Neuronal stem cell (in vitro differentiated cells): Measurements from ENCODE around the gene CHD2.

ENCODE experiments used
- DNase-seq: peaks from one replicate; pipeline ENCODE4 v3.0.0-alpha.2; 2013; ENCODE audit warnings: low spot score
- H2AFZ ChIP-seq: one replicate; pipeline ENCODE4 v1.6.1; 2013; ENCODE audit warnings: mild to moderate bottlenecking, low read length, inconsistent platforms
- H2AK5ac ChIP-seq: 2 replicates; pipeline ENCODE4 v1.6.1; 2013; ENCODE audit warnings: low read depth, mild to moderate bottlenecking, inconsistent platforms, low read length, moderate library complexity, mixed read lengths
- H2BK120ac ChIP-seq: 2 replicates; pipeline ENCODE4 v1.6.1; 2013; ENCODE audit warnings: low read depth, mild to moderate bottlenecking, inconsistent platforms, low read length, moderate library complexity, mixed read lengths
- H2BK12ac ChIP-seq: one replicate; pipeline ENCODE4 v1.6.1; 2013; ENCODE audit warnings: low read length, inconsistent platforms
- H2BK15ac ChIP-seq: 2 replicates; pipeline ENCODE4 v1.6.1; 2013; ENCODE audit warnings: mild to moderate bottlenecking, low read length, inconsistent platforms, mixed read lengths
- H2BK5ac ChIP-seq: one replicate; pipeline ENCODE4 v1.6.1; 2013; ENCODE audit warnings: inconsistent platforms, mild to moderate bottlenecking, low read length, moderate library complexity
- H3K14ac ChIP-seq: one replicate; pipeline ENCODE4 v1.6.1; 2013; ENCODE audit warnings: low read length, inconsistent platforms
- H3K18ac ChIP-seq: 2 replicates; pipeline ENCODE4 v1.6.1; 2013; ENCODE audit warnings: low read length, inconsistent platforms
- H3K23ac ChIP-seq: 2 replicates; pipeline ENCODE4 v1.6.1; 2013; ENCODE audit warnings: low read depth, mild to moderate bottlenecking, mixed read lengths, low read length, inconsistent platforms; ENCODE audit not compliant: poor library complexity
- H3K27ac ChIP-seq: replicated peaks from 3 replicates; pipeline ENCODE4 v1.5.1; 2013; ENCODE audit warnings: low read length, inconsistent platforms
- H3K27me3 ChIP-seq, 3 experiments: 2 replicates each; pipeline ENCODE4 v1.6.1; 2013; ENCODE audit warnings: low read length in 3 of 3, mild to moderate bottlenecking in 2 of 3, inconsistent platforms in 1 of 3, low read depth in 1 of 3, mixed read lengths in 1 of 3, moderate library complexity in 1 of 3; ENCODE audit not compliant: control insufficient read depth in 3 of 3, insufficient read depth in 3 of 3
- H3K36me3 ChIP-seq, 2 donors: replicated peaks in 1 of 2; 2 replicates each; pipeline ENCODE4 v1.6.1; 2013; ENCODE audit warnings: low read length in 2 of 2; ENCODE audit not compliant: control insufficient read depth in 2 of 2, insufficient read depth in 2 of 2
- H3K4ac ChIP-seq: 2 replicates; pipeline ENCODE4 v1.6.1; 2013; ENCODE audit warnings: inconsistent platforms, mild to moderate bottlenecking, low read length, moderate library complexity
- H3K4me1 ChIP-seq, 2 donors: 1 replicate in 1 of 2; 2 replicates in 1 of 2; pipeline ENCODE4 v1.6.1; 2013; ENCODE audit warnings: low read length in 2 of 2, low read depth in 1 of 2; ENCODE audit not compliant: control insufficient read depth in 2 of 2, insufficient read depth in 1 of 2
- H3K4me2 ChIP-seq: one replicate; pipeline ENCODE4 v1.6.1; 2013; ENCODE audit warnings: mild to moderate bottlenecking, low read length, inconsistent platforms; ENCODE audit not compliant: insufficient read depth, poor library complexity, severe bottlenecking
- H3K4me3 ChIP-seq, 2 donors: 2 replicates each; pipeline ENCODE4 v1.5.1; 2013; ENCODE audit warnings: low read length in 2 of 2, mild to moderate bottlenecking in 2 of 2, inconsistent platforms in 1 of 2, moderate library complexity in 1 of 2
- H3K79me1 ChIP-seq: one replicate; pipeline ENCODE4 v1.6.1; 2013; ENCODE audit warnings: low read depth, mild to moderate bottlenecking, inconsistent platforms, low read length, moderate library complexity
- H3K9ac ChIP-seq: one replicate; pipeline ENCODE4 v1.6.1; 2013; ENCODE audit warnings: mild to moderate bottlenecking, low read depth, low read length, inconsistent platforms; ENCODE audit not compliant: poor library complexity
- H3K9me3 ChIP-seq, 2 donors: replicated peaks in 1 of 2; 2 replicates each; pipeline versions ENCODE3 to v1.6.1; 2013; ENCODE audit warnings: low read length in 2 of 2, mild to moderate bottlenecking in 2 of 2, inconsistent platforms in 1 of 2, low read depth in 1 of 2, mixed read lengths in 1 of 2, moderate library complexity in 1 of 2; ENCODE audit not compliant: control insufficient read depth in 2 of 2, insufficient read depth in 1 of 2
- H4K8ac ChIP-seq: one replicate; pipeline ENCODE4 v1.6.1; 2013; ENCODE audit warnings: low read depth, mild to moderate bottlenecking, inconsistent platforms, low read length, moderate library complexity
- H4K91ac ChIP-seq: one replicate; pipeline ENCODE4 v1.6.1; 2013; ENCODE audit warnings: low read length, low read depth, mild to moderate bottlenecking, inconsistent platforms; ENCODE audit not compliant: poor library complexity
- WGBS, 2 donors: extraction: QIAGEN DNeasy Blood & Tissue Kit; methylation state at CpG; one replicate each; pipeline ENCODE4 v1.1.7; 2013; ENCODE audit warnings: missing lambda C conversion rate in 2 of 2, mixed read lengths in 1 of 2; ENCODE audit not compliant: insufficient read length in 2 of 2, insufficient replicate concordance in 1 of 2; ENCODE audit errors: extremely low coverage in 2 of 2; 5-methylcytosine and 5-hydroxymethylcytosine counted together

CHD2 gene

DNA sequence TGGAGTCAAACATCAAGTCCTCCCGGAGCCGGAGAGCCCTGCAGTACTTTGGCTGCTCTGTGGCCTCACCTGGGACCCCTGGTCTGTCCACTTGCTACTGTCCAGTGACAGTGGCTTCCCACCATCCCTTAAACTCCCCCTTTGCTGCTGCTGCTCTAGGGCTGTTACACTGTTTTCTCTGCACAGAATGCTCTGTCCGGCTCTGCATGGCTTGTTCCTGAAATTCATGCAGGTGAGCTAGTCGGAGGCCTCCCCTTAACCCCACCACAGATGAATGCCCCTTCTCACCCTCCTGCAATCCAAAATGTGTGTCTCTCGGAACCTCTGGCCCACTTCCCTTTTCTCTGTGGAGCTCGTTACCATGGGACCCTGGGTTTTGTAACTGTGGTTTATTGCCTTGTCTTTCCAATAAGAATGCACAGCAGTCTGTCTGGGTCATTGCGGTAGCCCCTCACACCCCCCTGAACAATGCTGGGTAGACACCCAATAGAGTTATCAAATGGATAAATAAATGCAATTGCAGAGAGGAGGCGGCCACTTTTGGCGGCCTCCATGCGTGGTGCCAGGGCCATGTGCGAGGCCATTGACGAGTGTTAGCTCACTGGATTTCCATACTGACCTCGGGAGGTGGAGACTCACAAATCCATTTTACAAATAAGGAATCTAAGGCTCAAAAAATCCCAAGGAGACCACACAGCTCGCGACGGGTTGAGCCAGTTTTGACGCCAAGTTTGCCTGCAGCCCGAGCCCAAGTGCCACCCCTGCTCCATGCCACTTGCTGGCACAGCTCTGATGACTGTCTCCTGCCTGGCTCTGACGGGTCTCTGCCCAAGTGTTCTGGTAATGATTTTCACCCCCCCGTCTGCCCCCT is 140.4 kb downstream of the CHD2 start:
- Histone ChIP-seq H3K23ac (no peak overlapping the region), H3K18ac (peak overlapping the region; percentile 25), H3K4me3 (no peak overlapping the region), H3K79me1 (peaks cover 18% of the 10 kb centered on the region), H3K27ac (no peak overlapping the region), H4K91ac (no peak overlapping the region), H3K27me3 (no peaks in the 10 kb centered on the region), H3K4me1 (peaks cover 7 to 22% of the 10 kb centered on the region in 2 donors), H3K14ac (no peak overlapping the region), H2BK120ac (no peak overlapping the region), H3K9ac (no peak overlapping the region), H3K4me2 (no peak overlapping the region), H3K9me3 (peaks cover 0 to 6% of the 10 kb centered on the region in 2 donors), H2BK15ac (no peak overlapping the region), H2BK5ac (no peak overlapping the region), H3K4ac (no peak overlapping the region), H3K36me3 (peaks cover 26 to 42% of the 10 kb centered on the region in 2 donors), H2AFZ (no peak overlapping the region), H4K8ac (no peak overlapping the region), H2BK12ac (no peak overlapping the region), H2AK5ac (no peak overlapping the region)
- DNase-seq = no peak
- no CpG with 5 or more reads among the region's 20 CpGs for WGBS, 2 donors

GRCh38 chr15:93041159-93041547 is 141.0 kb downstream of the CHD2 start:
- no peak overlapping the region for H4K8ac ChIP-seq
- H3K27ac ChIP-seq = peak overlapping the region; percentile 8
- H3K9me3 ChIP-seq = peaks cover 1 to 6% of the 10 kb centered on the region in 2 donors
- no peak overlapping the region for H2AK5ac ChIP-seq
- H2AFZ ChIP-seq = no peak overlapping the region
- no peak overlapping the region for H3K4me3 ChIP-seq
- WGBS, 2 donors = no CpG with 5 or more reads among the region's 13 CpGs
- no peak overlapping the region for H2BK120ac ChIP-seq
- no peak overlapping the region for H4K91ac ChIP-seq
- DNase-seq = no peak
- H3K14ac ChIP-seq = no peak overlapping the region
- no peaks in the 10 kb centered on the region for H3K27me3 ChIP-seq
- no peak overlapping the region for H3K23ac ChIP-seq
- no peak overlapping the region for H3K4me2 ChIP-seq
- no peak overlapping the region for H2BK15ac ChIP-seq
- no peak overlapping the region for H3K4ac ChIP-seq
- H3K9ac ChIP-seq = no peak overlapping the region
- no peak overlapping the region for H2BK12ac ChIP-seq
- peaks cover 31 to 48% of the 10 kb centered on the region in 2 donors for H3K36me3 ChIP-seq
- H2BK5ac ChIP-seq = no peak overlapping the region
- H3K4me1 ChIP-seq = peaks cover 7 to 20% of the 10 kb centered on the region in 2 donors
- no peak overlapping the region for H3K18ac ChIP-seq
- peaks cover 19% of the 10 kb centered on the region for H3K79me1 ChIP-seq

- Histone ChIP-seq H3K9ac (no peak overlapping the region), H2AK5ac (no peak overlapping the region), H3K4ac (no peak overlapping the region), H3K79me1 (peaks cover 21% of the 10 kb centered on the region), H3K4me2 (no peak overlapping the region), H3K14ac (no peak overlapping the region), H4K8ac (no peak overlapping the region), H3K27me3 (no peaks in the 10 kb centered on the region), H3K9me3 (peaks cover 9 to 12% of the 10 kb centered on the region in 2 donors), H2BK12ac (no peak overlapping the region), H3K18ac (no peak overlapping the region), H2BK5ac (no peak overlapping the region), H3K36me3 (peaks cover 41 to 59% of the 10 kb centered on the region in 2 donors), H2BK15ac (no peak overlapping the region), H3K27ac (no peak overlapping the region), H4K91ac (no peak overlapping the region), H3K4me1 (peaks cover 7 to 15% of the 10 kb centered on the region in 2 donors), H3K4me3 (no peak overlapping the region), H2BK120ac (no peak overlapping the region), H3K23ac (no peak overlapping the region), H2AFZ (no peak overlapping the region)
- no peak for DNase-seq
- no CpG with 5 or more reads among the region's 3 CpGs for WGBS, 2 donors
Measured at GRCh38 chr15:93042211-93042610, 142.1 kb downstream of the CHD2 start.

GRCh38 chr15:93042691-93043378 is 142.7 kb downstream of the CHD2 start:
- no peak overlapping the region for H4K91ac ChIP-seq
- WGBS, 2 donors = no CpG with 5 or more reads among the region's 18 CpGs
- no peak overlapping the region for H3K4me3 ChIP-seq
- H3K9me3 ChIP-seq = peaks cover 13 to 17% of the 10 kb centered on the region in 2 donors
- no peak overlapping the region for H2BK120ac ChIP-seq
- H3K4me1 ChIP-seq = peaks cover 2 to 13% of the 10 kb centered on the region in 2 donors
- peaks cover 46 to 65% of the 10 kb centered on the region in 2 donors for H3K36me3 ChIP-seq
- no peak overlapping the region for H2BK5ac ChIP-seq
- no peak overlapping the region for H2AK5ac ChIP-seq
- H2AFZ ChIP-seq = no peak overlapping the region
- peak overlapping the region; percentile 47 for H3K27ac ChIP-seq
- peaks cover 20% of the 10 kb centered on the region for H3K79me1 ChIP-seq
- no peak overlapping the region for H3K4ac ChIP-seq
- no peak overlapping the region for H2BK12ac ChIP-seq
- DNase-seq = no peak
- no peak overlapping the region for H3K9ac ChIP-seq
- no peaks in the 10 kb centered on the region for H3K27me3 ChIP-seq
- H2BK15ac ChIP-seq = no peak overlapping the region
- no peak overlapping the region for H3K14ac ChIP-seq
- no peak overlapping the region for H3K4me2 ChIP-seq
- H4K8ac ChIP-seq = no peak overlapping the region
- H3K23ac ChIP-seq = peak overlapping the region; percentile 76
- no peak overlapping the region for H3K18ac ChIP-seq
